ENCODE results near the gene FEM1B.

GRCh38 chr15:68268405-68268804 is 9.1 kb upstream of the FEM1B start:
- TF ChIP-seq TAF1 (IDR thresholded peaks at IDR 0.05; ENCODE audit: low read depth, low read length) (no peak), POLR2AphosphoS5 (IDR thresholded peaks at IDR 0.05; ENCODE audit: low read depth, low read length) (no peak), POLR2A (IDR thresholded peaks at IDR 0.05; ENCODE audit: low read depth, low read length) (no peak)
